Panc1 (cell line): Measurements from ENCODE around the gene GRIN2A.

Experiments used
- POLR2AphosphoS5 ChIP-seq: IDR thresholded peaks from 2 replicates; pipeline ENCODE4 v1.6.1; 2012; ENCODE audit warnings: mild to moderate bottlenecking, low read depth, low read length, moderate library complexity
- SIN3A ChIP-seq: IDR thresholded peaks from 2 replicates; pipeline ENCODE4 v1.6.1; 2012; ENCODE audit warnings: low read depth, mild to moderate bottlenecking, low read length, moderate library complexity, borderline replicate concordance; ENCODE audit not compliant: insufficient read depth
- TCF7L2 ChIP-seq: IDR thresholded peaks from 2 replicates; pipeline ENCODE4 v1.6.1; 2011; ENCODE audit warnings: mild to moderate bottlenecking, low read depth, low read length, inconsistent platforms
- TF ChIP-seq, protein P1 (sequence below): fragments of 450-650 bp; IDR thresholded peaks from 2 replicates; pipeline ENCODE4 v1.5.1; 2017; ENCODE audit warnings: mild to moderate bottlenecking

DNA sequence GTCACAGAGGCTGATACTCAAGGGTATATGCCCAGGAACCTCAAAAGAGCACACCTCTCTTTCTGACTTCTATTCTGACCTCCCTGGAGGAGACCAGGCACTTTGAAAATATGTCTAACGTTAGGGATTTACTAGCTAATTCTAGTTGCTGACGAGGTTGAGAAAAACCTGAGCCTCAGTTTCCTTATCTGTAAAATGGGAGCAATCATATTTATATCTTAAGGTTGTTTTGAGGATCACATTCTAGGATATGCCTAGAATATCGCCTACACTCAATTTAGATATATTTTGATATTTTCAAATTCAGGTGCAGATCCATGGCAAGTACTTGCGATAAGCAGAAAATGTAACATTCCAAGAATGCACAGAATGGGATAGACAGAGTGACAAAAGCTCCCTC is 425.8 kb downstream of the GRIN2A start:
- TF ChIP-seq, protein P1, sequence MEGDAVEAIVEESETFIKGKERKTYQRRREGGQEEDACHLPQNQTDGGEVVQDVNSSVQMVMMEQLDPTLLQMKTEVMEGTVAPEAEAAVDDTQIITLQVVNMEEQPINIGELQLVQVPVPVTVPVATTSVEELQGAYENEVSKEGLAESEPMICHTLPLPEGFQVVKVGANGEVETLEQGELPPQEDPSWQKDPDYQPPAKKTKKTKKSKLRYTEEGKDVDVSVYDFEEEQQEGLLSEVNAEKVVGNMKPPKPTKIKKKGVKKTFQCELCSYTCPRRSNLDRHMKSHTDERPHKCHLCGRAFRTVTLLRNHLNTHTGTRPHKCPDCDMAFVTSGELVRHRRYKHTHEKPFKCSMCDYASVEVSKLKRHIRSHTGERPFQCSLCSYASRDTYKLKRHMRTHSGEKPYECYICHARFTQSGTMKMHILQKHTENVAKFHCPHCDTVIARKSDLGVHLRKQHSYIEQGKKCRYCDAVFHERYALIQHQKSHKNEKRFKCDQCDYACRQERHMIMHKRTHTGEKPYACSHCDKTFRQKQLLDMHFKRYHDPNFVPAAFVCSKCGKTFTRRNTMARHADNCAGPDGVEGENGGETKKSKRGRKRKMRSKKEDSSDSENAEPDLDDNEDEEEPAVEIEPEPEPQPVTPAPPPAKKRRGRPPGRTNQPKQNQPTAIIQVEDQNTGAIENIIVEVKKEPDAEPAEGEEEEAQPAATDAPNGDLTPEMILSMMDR = no peak
- TF ChIP-seq POLR2AphosphoS5 (no peak), SIN3A (no peak), TCF7L2 (no peak)
